ENCODE measurements around the gene PWWP2B.

DNA sequence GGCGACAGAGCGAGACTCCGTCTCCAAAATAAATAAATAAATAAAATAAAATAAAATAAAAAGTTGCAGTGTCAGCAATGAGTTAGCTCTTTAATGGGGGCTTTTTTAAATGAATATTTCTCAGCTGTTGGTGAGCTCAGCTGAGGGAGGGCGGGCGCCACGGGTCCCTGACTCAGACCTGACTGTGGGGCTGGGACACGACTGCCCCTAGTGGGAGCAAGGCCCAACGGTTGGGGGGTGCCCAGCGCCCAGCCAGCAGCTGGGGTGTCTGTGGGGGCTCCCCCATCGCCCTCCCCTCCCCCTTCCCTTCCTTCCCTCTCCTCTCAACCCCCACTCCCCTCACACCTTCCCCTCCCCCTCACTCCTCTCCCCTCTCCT lies 46.6 kb downstream of the PWWP2B start:
- TF ChIP-seq POLR2AphosphoS5 (IDR thresholded peaks at IDR 0.05) (no peak), POLR2A (IDR thresholded peaks at IDR 0.05; ENCODE audit: low read depth) (no peak)
- TF ChIP-seq, protein P1, sequence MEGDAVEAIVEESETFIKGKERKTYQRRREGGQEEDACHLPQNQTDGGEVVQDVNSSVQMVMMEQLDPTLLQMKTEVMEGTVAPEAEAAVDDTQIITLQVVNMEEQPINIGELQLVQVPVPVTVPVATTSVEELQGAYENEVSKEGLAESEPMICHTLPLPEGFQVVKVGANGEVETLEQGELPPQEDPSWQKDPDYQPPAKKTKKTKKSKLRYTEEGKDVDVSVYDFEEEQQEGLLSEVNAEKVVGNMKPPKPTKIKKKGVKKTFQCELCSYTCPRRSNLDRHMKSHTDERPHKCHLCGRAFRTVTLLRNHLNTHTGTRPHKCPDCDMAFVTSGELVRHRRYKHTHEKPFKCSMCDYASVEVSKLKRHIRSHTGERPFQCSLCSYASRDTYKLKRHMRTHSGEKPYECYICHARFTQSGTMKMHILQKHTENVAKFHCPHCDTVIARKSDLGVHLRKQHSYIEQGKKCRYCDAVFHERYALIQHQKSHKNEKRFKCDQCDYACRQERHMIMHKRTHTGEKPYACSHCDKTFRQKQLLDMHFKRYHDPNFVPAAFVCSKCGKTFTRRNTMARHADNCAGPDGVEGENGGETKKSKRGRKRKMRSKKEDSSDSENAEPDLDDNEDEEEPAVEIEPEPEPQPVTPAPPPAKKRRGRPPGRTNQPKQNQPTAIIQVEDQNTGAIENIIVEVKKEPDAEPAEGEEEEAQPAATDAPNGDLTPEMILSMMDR (IDR thresholded peaks at IDR 0.05) = peak in 2 of 3 experiments; percentile 16 to 56

Data from esophagus muscularis mucosa (tissue), 3 donors.